CD14-positive monocyte (primary cell): Measurements from ENCODE around the gene CAPZA1. TPM values are rescaled to one million over a fixed set of nuclear protein-coding genes. Genes with fewer than 3 reads are reported as not detected.

ENCODE experiments used
- DNase-seq, 3 donors: peaks; one replicate each; pipeline ENCODE4 v3.0.0-alpha.2; 2011 to 2022
- H2AFZ ChIP-seq: 2 replicates; pipeline ENCODE4 v1.6.0; 2012; ENCODE audit warnings: mild to moderate bottlenecking, low read depth, low read length, inconsistent platforms; ENCODE audit not compliant: insufficient read depth, poor library complexity, severe bottlenecking
- H3K27ac ChIP-seq, 2 donors: 1 replicate in 1 of 2; 2 replicates in 1 of 2; pipeline ENCODE4 v1.5.1; 2012 to 2013; ENCODE audit warnings: low read length in 2 of 2, control low read depth in 1 of 2, inconsistent platforms in 1 of 2, low read depth in 1 of 2, mild to moderate bottlenecking in 1 of 2
- H3K27me3 ChIP-seq, 2 donors: one replicate each; pipeline versions ENCODE4 v1.6.0 to v1.6.1; 2011 to 2013; ENCODE audit warnings: low read length in 2 of 2; ENCODE audit not compliant: control insufficient read depth in 2 of 2, insufficient read depth in 2 of 2
- H3K36me3 ChIP-seq, 2 donors: replicated peaks in 1 of 2; 1 replicate in 1 of 2; 2 replicates in 1 of 2; pipeline versions ENCODE4 v1.5.1 to v1.6.1; 2012 to 2013; ENCODE audit warnings: low read length in 2 of 2, control low read depth in 1 of 2, inconsistent platforms in 1 of 2, mild to moderate bottlenecking in 1 of 2; ENCODE audit not compliant: insufficient read depth in 2 of 2, control insufficient read depth in 1 of 2
- H3K4me1 ChIP-seq, 2 donors: 1 replicate in 1 of 2; 2 replicates in 1 of 2; pipeline versions ENCODE4 v1.5.1 to v1.6.1; 2012 to 2013; ENCODE audit warnings: low read length in 2 of 2, control low read depth in 1 of 2, inconsistent platforms in 1 of 2, mild to moderate bottlenecking in 1 of 2, moderate library complexity in 1 of 2; ENCODE audit not compliant: insufficient read depth in 2 of 2, control insufficient read depth in 1 of 2
- H3K4me2 ChIP-seq: replicated peaks from 2 replicates; pipeline ENCODE3; 2012; ENCODE audit warnings: low read length, moderate library complexity, mild to moderate bottlenecking; ENCODE audit not compliant: poor library complexity, severe bottlenecking; ENCODE audit errors: extremely low read depth
- H3K4me3 ChIP-seq, 3 experiments: fragments of 200-600 bp in 1 of 3; sonication (generic) in 1 of 3; replicated peaks in 1 of 3; 1 replicate in 2 of 3; 2 replicates in 1 of 3; pipeline ENCODE4 v1.5.1; 2011 to 2013; ENCODE audit warnings: low read length in 3 of 3, mild to moderate bottlenecking in 3 of 3, control low read depth in 2 of 3, low read depth in 2 of 3, inconsistent platforms in 1 of 3, moderate library complexity in 1 of 3
- H3K79me2 ChIP-seq: 2 replicates; pipeline ENCODE4 v1.6.0; 2012; ENCODE audit warnings: mild to moderate bottlenecking, control low read depth, inconsistent platforms, low read length, moderate library complexity; ENCODE audit not compliant: insufficient read depth
- H3K9ac ChIP-seq: 2 replicates; pipeline ENCODE4 v1.6.0; 2017; ENCODE audit warnings: low read length, mild to moderate bottlenecking; ENCODE audit not compliant: insufficient read depth, poor library complexity, severe bottlenecking
- H3K9me3 ChIP-seq, 2 donors: replicated peaks in 1 of 2; 1 replicate in 1 of 2; 2 replicates in 1 of 2; pipeline versions ENCODE4 v1.5.1 to v1.6.1; 2012 to 2013; ENCODE audit warnings: low read length in 2 of 2, control low read depth in 1 of 2; ENCODE audit not compliant: control insufficient read depth in 1 of 2, insufficient read depth in 1 of 2
- H4K20me1 ChIP-seq: 2 replicates; pipeline ENCODE4 v1.6.0; 2012; ENCODE audit warnings: mild to moderate bottlenecking, low read length, control low read depth, moderate library complexity; ENCODE audit not compliant: insufficient read depth
- H3K27ac Mint-ChIP-seq, 7 donors: one replicate each; pipeline ENCODE4 v1.8.0; 2020; ENCODE audit warnings: mild to moderate bottlenecking in 7 of 7, mixed read lengths in 7 of 7, moderate library complexity in 6 of 7, inconsistent platforms in 2 of 7
- H3K27me3 Mint-ChIP-seq, 3 donors: one replicate each; pipeline ENCODE4 v1.8.0; 2021 to 2022; ENCODE audit warnings: low read depth in 3 of 3, mild to moderate bottlenecking in 3 of 3, mixed read lengths in 3 of 3, moderate library complexity in 3 of 3, inconsistent platforms in 1 of 3
- H3K36me3 Mint-ChIP-seq, 2 donors: one replicate each; pipeline ENCODE4 v1.8.0; 2020; ENCODE audit warnings: mixed read lengths in 2 of 2, inconsistent platforms in 1 of 2, mild to moderate bottlenecking in 1 of 2
- H3K4me1 Mint-ChIP-seq: one replicate; pipeline ENCODE4 v1.8.0; 2020; ENCODE audit warnings: mild to moderate bottlenecking, mixed read lengths
- H3K4me3 Mint-ChIP-seq, 2 donors: one replicate each; pipeline ENCODE4 v1.8.0; 2020; ENCODE audit warnings: mild to moderate bottlenecking in 2 of 2, mixed read lengths in 2 of 2, moderate library complexity in 1 of 2
- H3K9me3 Mint-ChIP-seq, 7 donors: one replicate each; pipeline ENCODE4 v1.8.0; 2020 to 2022; ENCODE audit warnings: mixed read lengths in 7 of 7, mild to moderate bottlenecking in 6 of 7, moderate library complexity in 6 of 7, inconsistent platforms in 2 of 7
- WGBS: methylation state at CpG from one replicate; pipeline ENCODE4 v1.1.5; 2013; ENCODE audit warnings: missing lambda C conversion rate; ENCODE audit not compliant: insufficient coverage; 5-methylcytosine and 5-hydroxymethylcytosine counted together
- intact Hi-C, 2 donors: fragments of 100-400 bp; cut with micrococcal nuclease; formaldehyde crosslinking; loops; one replicate each; pipeline versions ENCODE4 v1.15.0 to v1.15.1; 2023
- polyA plus RNA-seq, 3 donors: library from polyadenylated mRNA; depleted of rRNA in 1 of 3; unstranded in 2 of 3; stranded (reverse) in 1 of 3; fragments of 300-500 nt in 2 of 3; fragments of >200 nt in 1 of 3; fragmentation: Illumina TruSeq in 2 of 3; gene quantifications; 1 replicate in 2 of 3; 2 replicates in 1 of 3; pipeline ENCODE4 v1.2.3, GENCODE V29; 2012 to 2021
- TF ChIP-seq, protein P1 (sequence below): fragments of 200-600 bp; IDR thresholded peaks from one replicate; pipeline ENCODE4 v1.8.0; 2022; ENCODE audit warnings: antibody characterized with exemption, mild to moderate bottlenecking

CAPZA1 gene
- polyA plus RNA-seq, 3 donors = 93.4 to 357 (median 339) TPM

DNA sequence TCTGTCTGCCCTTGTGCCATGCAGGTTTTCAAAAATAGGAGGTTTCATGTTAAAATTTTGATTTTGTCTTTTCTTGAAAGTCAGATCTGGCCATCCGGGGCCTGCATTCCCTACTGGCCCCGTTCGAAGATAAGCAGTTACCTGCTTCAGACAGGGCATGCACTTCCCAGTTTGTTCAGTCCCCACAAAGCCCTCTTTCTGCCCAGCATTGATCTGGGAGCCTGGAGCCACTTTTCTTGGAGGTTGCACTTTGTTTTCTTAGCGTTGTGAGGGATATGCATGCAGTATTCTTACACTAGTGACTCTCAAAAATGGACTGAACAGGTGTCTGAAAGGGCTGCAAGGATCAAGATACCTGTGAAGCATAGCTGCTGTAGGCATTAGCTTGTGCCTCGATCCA is 66.3 kb downstream of the CAPZA1 start:
- no peaks in the 10 kb centered on the region for H3K9me3 ChIP-seq
- no peak overlapping the region for H2AFZ ChIP-seq
- DNase-seq = no peak
- peaks cover 0 to 2% (median 0%) of the 10 kb centered on the region in 3 donors for H3K27me3 Mint-ChIP-seq
- H3K4me2 ChIP-seq = no peak overlapping the region
- H3K36me3 Mint-ChIP-seq = peaks cover 0 to 6% of the 10 kb centered on the region in 2 donors
- H3K27ac Mint-ChIP-seq = no peak overlapping the region
- no peak overlapping the region for H3K27ac ChIP-seq
- no peak overlapping the region for H3K9ac ChIP-seq
- no peak overlapping the region for H3K4me3 ChIP-seq
- no peaks in the 10 kb centered on the region for H3K4me1 ChIP-seq
- 95% methylated on average over 4 of the region's 5 CpGs for WGBS
- no peaks in the 10 kb centered on the region for H3K27me3 ChIP-seq
- TF ChIP-seq, protein P1, sequence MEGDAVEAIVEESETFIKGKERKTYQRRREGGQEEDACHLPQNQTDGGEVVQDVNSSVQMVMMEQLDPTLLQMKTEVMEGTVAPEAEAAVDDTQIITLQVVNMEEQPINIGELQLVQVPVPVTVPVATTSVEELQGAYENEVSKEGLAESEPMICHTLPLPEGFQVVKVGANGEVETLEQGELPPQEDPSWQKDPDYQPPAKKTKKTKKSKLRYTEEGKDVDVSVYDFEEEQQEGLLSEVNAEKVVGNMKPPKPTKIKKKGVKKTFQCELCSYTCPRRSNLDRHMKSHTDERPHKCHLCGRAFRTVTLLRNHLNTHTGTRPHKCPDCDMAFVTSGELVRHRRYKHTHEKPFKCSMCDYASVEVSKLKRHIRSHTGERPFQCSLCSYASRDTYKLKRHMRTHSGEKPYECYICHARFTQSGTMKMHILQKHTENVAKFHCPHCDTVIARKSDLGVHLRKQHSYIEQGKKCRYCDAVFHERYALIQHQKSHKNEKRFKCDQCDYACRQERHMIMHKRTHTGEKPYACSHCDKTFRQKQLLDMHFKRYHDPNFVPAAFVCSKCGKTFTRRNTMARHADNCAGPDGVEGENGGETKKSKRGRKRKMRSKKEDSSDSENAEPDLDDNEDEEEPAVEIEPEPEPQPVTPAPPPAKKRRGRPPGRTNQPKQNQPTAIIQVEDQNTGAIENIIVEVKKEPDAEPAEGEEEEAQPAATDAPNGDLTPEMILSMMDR = no peak
- H3K4me3 Mint-ChIP-seq = no peak overlapping the region
- no peaks in the 10 kb centered on the region for H3K4me1 Mint-ChIP-seq
- peaks cover 6% of the 10 kb centered on the region for H4K20me1 ChIP-seq
- intact Hi-C loops = no loop called here
- H3K9me3 Mint-ChIP-seq = peaks cover 0 to 1% (median 0%) of the 10 kb centered on the region in 7 donors
- peaks cover 0 to 8% of the 10 kb centered on the region in 2 donors for H3K36me3 ChIP-seq
- H3K79me2 ChIP-seq = no peaks in the 10 kb centered on the region

DNA sequence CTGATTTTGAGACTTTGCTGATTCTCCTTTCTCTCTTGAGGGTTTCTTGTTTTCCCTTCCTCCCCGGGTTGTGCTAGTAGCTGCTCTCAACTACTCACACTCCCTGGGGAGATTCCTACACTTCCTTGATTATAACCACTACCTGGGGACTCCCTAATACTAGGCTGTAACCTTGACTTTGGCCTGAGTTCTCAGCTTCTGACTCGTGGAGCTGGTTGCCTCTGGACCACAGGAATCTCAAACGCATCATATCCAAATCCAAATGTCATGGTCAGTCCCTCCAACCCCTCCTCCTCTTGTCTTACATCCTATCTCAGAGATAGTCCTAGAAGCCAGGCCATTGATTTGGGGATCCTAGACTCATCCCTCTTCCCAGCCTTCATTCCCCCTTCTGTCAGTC is 66.8 kb downstream of the CAPZA1 start:
- peaks cover 0 to 1% (median 0%) of the 10 kb centered on the region in 7 donors for H3K9me3 Mint-ChIP-seq
- H2AFZ ChIP-seq = no peak overlapping the region
- H3K27me3 ChIP-seq = no peaks in the 10 kb centered on the region
- no peak overlapping the region for H3K27ac ChIP-seq
- peaks cover 0 to 8% of the 10 kb centered on the region in 2 donors for H3K36me3 ChIP-seq
- H3K4me2 ChIP-seq = no peak overlapping the region
- no peak overlapping the region for H3K4me3 ChIP-seq
- no peak for DNase-seq
- intact Hi-C loops = no loop called here
- TF ChIP-seq, protein P1 = no peak
- no peak overlapping the region for H3K27ac Mint-ChIP-seq
- H3K9ac ChIP-seq = no peak overlapping the region
- no peaks in the 10 kb centered on the region for H3K4me1 Mint-ChIP-seq
- no peaks in the 10 kb centered on the region for H3K4me1 ChIP-seq
- peaks cover 0 to 6% of the 10 kb centered on the region in 2 donors for H3K36me3 Mint-ChIP-seq
- peaks cover 0 to 2% (median 0%) of the 10 kb centered on the region in 3 donors for H3K27me3 Mint-ChIP-seq
- H4K20me1 ChIP-seq = peaks cover 6% of the 10 kb centered on the region
- no peak overlapping the region for H3K4me3 Mint-ChIP-seq
- 87% methylated on average over 3 of the region's 3 CpGs for WGBS
- no peaks in the 10 kb centered on the region for H3K79me2 ChIP-seq
- no peaks in the 10 kb centered on the region for H3K9me3 ChIP-seq
